Liver (tissue), 9 donors: ENCODE results near the gene CCDC102A. TPM values are rescaled to one million over a fixed set of nuclear protein-coding genes. Genes with fewer than 3 reads are reported as not detected.

ENCODE experiments used
- DNase-seq: peaks from one replicate; pipeline ENCODE4 v3.0.0-alpha.2; 2017; ENCODE audit warnings: low spot score
- H3K27ac ChIP-seq, 2 donors: one replicate each; pipeline ENCODE4 v1.7.0; 2013; ENCODE audit warnings: inconsistent platforms in 2 of 2, low read length in 2 of 2, control low read depth in 1 of 2, low read depth in 1 of 2, mild to moderate bottlenecking in 1 of 2
- H3K27me3 ChIP-seq, 4 donors: one replicate each; pipeline versions ENCODE4 v1.6.1 to v1.7.0; 2013; ENCODE audit warnings: low read length in 3 of 4, inconsistent platforms in 1 of 4, mild to moderate bottlenecking in 1 of 4, moderate library complexity in 1 of 4; ENCODE audit not compliant: control insufficient read depth in 4 of 4, insufficient read depth in 4 of 4
- H3K36me3 ChIP-seq, 4 donors: one replicate each; pipeline versions ENCODE4 v1.6.1 to v1.7.0; 2013; ENCODE audit warnings: low read length in 3 of 4, mild to moderate bottlenecking in 3 of 4, low read depth in 1 of 4, moderate library complexity in 1 of 4; ENCODE audit not compliant: control insufficient read depth in 4 of 4, insufficient read depth in 3 of 4
- H3K4me1 ChIP-seq, 4 donors: one replicate each; pipeline versions ENCODE4 v1.6.1 to v1.7.0; 2013; ENCODE audit warnings: low read length in 3 of 4, mild to moderate bottlenecking in 3 of 4, moderate library complexity in 1 of 4; ENCODE audit not compliant: control insufficient read depth in 4 of 4, insufficient read depth in 4 of 4
- H3K4me3 ChIP-seq, 3 donors: one replicate each; pipeline versions ENCODE4 v1.6.1 to v1.7.0; 2013; ENCODE audit warnings: low read length in 3 of 3, control low read depth in 1 of 3, low read depth in 1 of 3, mild to moderate bottlenecking in 1 of 3
- H3K9ac ChIP-seq, 2 donors: one replicate each; pipeline ENCODE4 v1.7.0; 2013; ENCODE audit warnings: low read length in 2 of 2, mild to moderate bottlenecking in 2 of 2, moderate library complexity in 2 of 2, control low read depth in 1 of 2, low read depth in 1 of 2
- H3K9me3 ChIP-seq, 4 donors: one replicate each; pipeline versions ENCODE4 v1.6.1 to v1.7.0; 2013; ENCODE audit warnings: low read length in 3 of 4; ENCODE audit not compliant: control insufficient read depth in 4 of 4
- EGR1 ChIP-seq, 2 donors: IDR thresholded peaks; 2 replicates each; pipeline ENCODE4 v1.6.1; 2016 to 2018; ENCODE audit warnings: antibody characterized with exemption in 2 of 2, low read depth in 2 of 2
- FOXA1 ChIP-seq: IDR thresholded peaks from 2 replicates; pipeline ENCODE4 v1.6.1; 2016; ENCODE audit warnings: antibody characterized with exemption
- FOXA2 ChIP-seq: IDR thresholded peaks from 2 replicates; pipeline ENCODE4 v1.6.1; 2016; ENCODE audit warnings: antibody characterized with exemption
- GABPA ChIP-seq, 2 donors: IDR thresholded peaks in 1 of 2; conservative IDR thresholded peaks in 1 of 2; 2 replicates each; pipeline ENCODE4 v1.6.1; 2016; ENCODE audit warnings: antibody characterized with exemption in 2 of 2, mild to moderate bottlenecking in 1 of 2, moderate library complexity in 1 of 2
- HNF4A ChIP-seq, 2 donors: conservative IDR thresholded peaks; 2 replicates each; pipeline ENCODE4 v1.6.1; 2016; ENCODE audit warnings: antibody characterized with exemption in 2 of 2, mild to moderate bottlenecking in 2 of 2
- HNF4G ChIP-seq: IDR thresholded peaks from 2 replicates; pipeline ENCODE4 v1.6.1; 2016; ENCODE audit warnings: antibody characterized with exemption
- JUND ChIP-seq, 2 donors: IDR thresholded peaks; 2 replicates each; pipeline ENCODE4 v1.6.1; 2016; ENCODE audit warnings: antibody characterized with exemption in 2 of 2
- MAX ChIP-seq: IDR thresholded peaks from 2 replicates; pipeline ENCODE4 v1.6.1; 2016; ENCODE audit warnings: antibody characterized with exemption
- NR2F2 ChIP-seq: IDR thresholded peaks from 2 replicates; pipeline ENCODE4 v1.6.1; 2016; ENCODE audit warnings: antibody characterized with exemption
- RAD21 ChIP-seq, 2 donors: IDR thresholded peaks; 2 replicates each; pipeline ENCODE4 v1.6.1; 2016; ENCODE audit warnings: antibody characterized with exemption in 2 of 2, mild to moderate bottlenecking in 2 of 2
- RXRA ChIP-seq, 2 donors: IDR thresholded peaks; 2 replicates each; pipeline ENCODE4 v1.6.1; 2017 to 2018; ENCODE audit warnings: antibody characterized with exemption in 2 of 2, mild to moderate bottlenecking in 1 of 2
- SP1 ChIP-seq: IDR thresholded peaks from 2 replicates; pipeline ENCODE4 v1.6.1; 2018; ENCODE audit warnings: antibody characterized with exemption, mild to moderate bottlenecking
- TAF1 ChIP-seq: conservative IDR thresholded peaks from 2 replicates; pipeline ENCODE4 v1.6.1; 2016; ENCODE audit warnings: antibody characterized with exemption, mild to moderate bottlenecking
- YY1 ChIP-seq: IDR thresholded peaks from 2 replicates; pipeline ENCODE4 v1.6.1; 2016; ENCODE audit warnings: antibody characterized with exemption, mild to moderate bottlenecking
- WGBS: extraction: QIAGEN DNeasy Blood & Tissue Kit; methylation state at CpG from one replicate; pipeline ENCODE4 v1.1.7; 2013; 5-methylcytosine and 5-hydroxymethylcytosine counted together
- polyA plus RNA-seq, 2 donors: library from polyadenylated mRNA; stranded (reverse) in 1 of 2; unstranded in 1 of 2; fragments of 200-250 nt in 1 of 2; fragments of >200 nt in 1 of 2; fragmentation: Nextera tagmentation in 1 of 2; extraction: Ambion mirVana in 1 of 2; gene quantifications; one replicate each; pipeline versions ENCODE4 v1.2.1 to v1.2.3, GENCODE V29; 2013 to 2015
- total RNA-seq, 2 donors: library from RNA; depleted of rRNA; stranded (reverse); fragments of >200 nt; gene quantifications; one replicate each; pipeline ENCODE4 v1.2.3, GENCODE V29; 2014
- TF ChIP-seq, protein P1 (sequence below): IDR thresholded peaks from 2 replicates; pipeline ENCODE4 v1.6.1; 2016; ENCODE audit warnings: antibody characterized with exemption
- TF ChIP-seq, protein P2 (sequence below): fragments of 150-350 bp; IDR thresholded peaks from 2 replicates; pipeline ENCODE4 v1.5.1; 2017; ENCODE audit warnings: improper control_type of control experiment, low read depth, low read length; ENCODE audit not compliant: missing input control
- TF ChIP-seq, protein P3 (sequence below): IDR thresholded peaks from 2 replicates; pipeline ENCODE4 v1.6.1; 2016; ENCODE audit warnings: antibody characterized with exemption, mild to moderate bottlenecking
- TF ChIP-seq, protein P4 (sequence below): IDR thresholded peaks from 2 replicates; pipeline ENCODE4 v1.6.1; 2016; ENCODE audit warnings: antibody characterized with exemption
- donor health status: healthy.
- donor health status: healthy.
- donor health status: healthy.
- donor health status: healthy.
- donor health status: healthy.

Gene CCDC102A
- total and polyA plus RNA-seq, 4 donors: 0.36 to 2.6 (median 1.7) TPM

DNA sequence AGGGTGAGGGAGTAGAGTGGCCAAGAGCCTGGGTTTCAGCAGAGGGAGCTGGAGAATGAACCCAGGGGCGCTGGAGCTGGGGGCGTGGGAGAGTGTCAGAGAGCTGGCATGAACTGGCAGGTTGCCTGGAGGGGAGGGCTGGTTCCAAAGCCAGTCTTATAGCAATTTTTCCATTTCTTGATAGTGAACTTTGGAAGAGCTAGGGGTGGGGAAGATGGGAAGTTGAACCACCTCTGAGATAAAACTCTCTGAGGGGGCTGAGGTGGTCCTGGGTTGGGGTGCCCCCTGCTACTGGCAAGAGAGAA is 42.9 kb upstream of the CCDC102A start (continued):
- no peak for TF ChIP-seq FOXA1
- no peak for TF ChIP-seq JUND (IDR thresholded peaks at IDR 0.05)
- TF ChIP-seq TAF1: no peak
- TF ChIP-seq YY1: no peak
- no peak for TF ChIP-seq RAD21 (IDR thresholded peaks at IDR 0.05)
- no peak for TF ChIP-seq MAX
- no peak for TF ChIP-seq HNF4G
- TF ChIP-seq, protein P1, sequence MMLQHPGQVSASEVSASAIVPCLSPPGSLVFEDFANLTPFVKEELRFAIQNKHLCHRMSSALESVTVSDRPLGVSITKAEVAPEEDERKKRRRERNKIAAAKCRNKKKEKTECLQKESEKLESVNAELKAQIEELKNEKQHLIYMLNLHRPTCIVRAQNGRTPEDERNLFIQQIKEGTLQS: no peak
- TF ChIP-seq HNF4A (conservative IDR thresholded peaks at IDR 0.05): no peak

- H3K4me3 ChIP-seq: no peak overlapping the region
- H3K9ac ChIP-seq: no peak overlapping the region
- no peak for DNase-seq
- TF ChIP-seq, protein P2, sequence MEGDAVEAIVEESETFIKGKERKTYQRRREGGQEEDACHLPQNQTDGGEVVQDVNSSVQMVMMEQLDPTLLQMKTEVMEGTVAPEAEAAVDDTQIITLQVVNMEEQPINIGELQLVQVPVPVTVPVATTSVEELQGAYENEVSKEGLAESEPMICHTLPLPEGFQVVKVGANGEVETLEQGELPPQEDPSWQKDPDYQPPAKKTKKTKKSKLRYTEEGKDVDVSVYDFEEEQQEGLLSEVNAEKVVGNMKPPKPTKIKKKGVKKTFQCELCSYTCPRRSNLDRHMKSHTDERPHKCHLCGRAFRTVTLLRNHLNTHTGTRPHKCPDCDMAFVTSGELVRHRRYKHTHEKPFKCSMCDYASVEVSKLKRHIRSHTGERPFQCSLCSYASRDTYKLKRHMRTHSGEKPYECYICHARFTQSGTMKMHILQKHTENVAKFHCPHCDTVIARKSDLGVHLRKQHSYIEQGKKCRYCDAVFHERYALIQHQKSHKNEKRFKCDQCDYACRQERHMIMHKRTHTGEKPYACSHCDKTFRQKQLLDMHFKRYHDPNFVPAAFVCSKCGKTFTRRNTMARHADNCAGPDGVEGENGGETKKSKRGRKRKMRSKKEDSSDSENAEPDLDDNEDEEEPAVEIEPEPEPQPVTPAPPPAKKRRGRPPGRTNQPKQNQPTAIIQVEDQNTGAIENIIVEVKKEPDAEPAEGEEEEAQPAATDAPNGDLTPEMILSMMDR: no peak
- TF ChIP-seq RAD21 (IDR thresholded peaks at IDR 0.05): no peak
- TF ChIP-seq, protein P1: no peak
- no peak for TF ChIP-seq GABPA (IDR thresholded peaks at IDR 0.05 in 1 of 2, conservative IDR thresholded peaks at IDR 0.05 in 1 of 2)
- TF ChIP-seq RXRA (IDR thresholded peaks at IDR 0.05): no peak
- TF ChIP-seq NR2F2: no peak
- no peak for TF ChIP-seq HNF4A (conservative IDR thresholded peaks at IDR 0.05)
- no peak for TF ChIP-seq FOXA2
- TF ChIP-seq JUND (IDR thresholded peaks at IDR 0.05): no peak
- TF ChIP-seq HNF4G: no peak
- no peak for TF ChIP-seq FOXA1
- TF ChIP-seq MAX: no peak
- TF ChIP-seq, protein P3, sequence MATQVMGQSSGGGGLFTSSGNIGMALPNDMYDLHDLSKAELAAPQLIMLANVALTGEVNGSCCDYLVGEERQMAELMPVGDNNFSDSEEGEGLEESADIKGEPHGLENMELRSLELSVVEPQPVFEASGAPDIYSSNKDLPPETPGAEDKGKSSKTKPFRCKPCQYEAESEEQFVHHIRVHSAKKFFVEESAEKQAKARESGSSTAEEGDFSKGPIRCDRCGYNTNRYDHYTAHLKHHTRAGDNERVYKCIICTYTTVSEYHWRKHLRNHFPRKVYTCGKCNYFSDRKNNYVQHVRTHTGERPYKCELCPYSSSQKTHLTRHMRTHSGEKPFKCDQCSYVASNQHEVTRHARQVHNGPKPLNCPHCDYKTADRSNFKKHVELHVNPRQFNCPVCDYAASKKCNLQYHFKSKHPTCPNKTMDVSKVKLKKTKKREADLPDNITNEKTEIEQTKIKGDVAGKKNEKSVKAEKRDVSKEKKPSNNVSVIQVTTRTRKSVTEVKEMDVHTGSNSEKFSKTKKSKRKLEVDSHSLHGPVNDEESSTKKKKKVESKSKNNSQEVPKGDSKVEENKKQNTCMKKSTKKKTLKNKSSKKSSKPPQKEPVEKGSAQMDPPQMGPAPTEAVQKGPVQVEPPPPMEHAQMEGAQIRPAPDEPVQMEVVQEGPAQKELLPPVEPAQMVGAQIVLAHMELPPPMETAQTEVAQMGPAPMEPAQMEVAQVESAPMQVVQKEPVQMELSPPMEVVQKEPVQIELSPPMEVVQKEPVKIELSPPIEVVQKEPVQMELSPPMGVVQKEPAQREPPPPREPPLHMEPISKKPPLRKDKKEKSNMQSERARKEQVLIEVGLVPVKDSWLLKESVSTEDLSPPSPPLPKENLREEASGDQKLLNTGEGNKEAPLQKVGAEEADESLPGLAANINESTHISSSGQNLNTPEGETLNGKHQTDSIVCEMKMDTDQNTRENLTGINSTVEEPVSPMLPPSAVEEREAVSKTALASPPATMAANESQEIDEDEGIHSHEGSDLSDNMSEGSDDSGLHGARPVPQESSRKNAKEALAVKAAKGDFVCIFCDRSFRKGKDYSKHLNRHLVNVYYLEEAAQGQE: no peak
- TF ChIP-seq, protein P4, sequence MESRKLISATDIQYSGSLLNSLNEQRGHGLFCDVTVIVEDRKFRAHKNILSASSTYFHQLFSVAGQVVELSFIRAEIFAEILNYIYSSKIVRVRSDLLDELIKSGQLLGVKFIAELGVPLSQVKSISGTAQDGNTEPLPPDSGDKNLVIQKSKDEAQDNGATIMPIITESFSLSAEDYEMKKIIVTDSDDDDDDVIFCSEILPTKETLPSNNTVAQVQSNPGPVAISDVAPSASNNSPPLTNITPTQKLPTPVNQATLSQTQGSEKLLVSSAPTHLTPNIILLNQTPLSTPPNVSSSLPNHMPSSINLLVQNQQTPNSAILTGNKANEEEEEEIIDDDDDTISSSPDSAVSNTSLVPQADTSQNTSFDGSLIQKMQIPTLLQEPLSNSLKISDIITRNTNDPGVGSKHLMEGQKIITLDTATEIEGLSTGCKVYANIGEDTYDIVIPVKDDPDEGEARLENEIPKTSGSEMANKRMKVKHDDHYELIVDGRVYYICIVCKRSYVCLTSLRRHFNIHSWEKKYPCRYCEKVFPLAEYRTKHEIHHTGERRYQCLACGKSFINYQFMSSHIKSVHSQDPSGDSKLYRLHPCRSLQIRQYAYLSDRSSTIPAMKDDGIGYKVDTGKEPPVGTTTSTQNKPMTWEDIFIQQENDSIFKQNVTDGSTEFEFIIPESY: no peak
- TF ChIP-seq TAF1: no peak
- TF ChIP-seq EGR1 (IDR thresholded peaks at IDR 0.05; ENCODE audit: low read depth in 2 of 2): no peak
- TF ChIP-seq SP1: no peak
- TF ChIP-seq YY1: no peak
- H3K4me1 ChIP-seq: no peaks in the 10 kb centered on the region
- no peaks in the 10 kb centered on the region for H3K36me3 ChIP-seq
- H3K9me3 ChIP-seq: no peaks in the 10 kb centered on the region
- H3K27ac ChIP-seq: no peak overlapping the region
- 86% methylated on average over 14 of the region's 14 CpGs for WGBS
- no peaks in the 10 kb centered on the region for H3K27me3 ChIP-seq
These were observed 42.4 kb upstream of the CCDC102A start for GRCh38 chr16:57578521-57579360.
